ENCODE data around the gene FKBP15. TPM values are rescaled to one million over a fixed set of nuclear protein-coding genes. Genes with fewer than 3 reads are reported as not detected.

The FKBP15 gene
- total and polyA plus RNA-seq, 2 donors from 2014 or later = 11.0 to 34.8 TPM

DNA sequence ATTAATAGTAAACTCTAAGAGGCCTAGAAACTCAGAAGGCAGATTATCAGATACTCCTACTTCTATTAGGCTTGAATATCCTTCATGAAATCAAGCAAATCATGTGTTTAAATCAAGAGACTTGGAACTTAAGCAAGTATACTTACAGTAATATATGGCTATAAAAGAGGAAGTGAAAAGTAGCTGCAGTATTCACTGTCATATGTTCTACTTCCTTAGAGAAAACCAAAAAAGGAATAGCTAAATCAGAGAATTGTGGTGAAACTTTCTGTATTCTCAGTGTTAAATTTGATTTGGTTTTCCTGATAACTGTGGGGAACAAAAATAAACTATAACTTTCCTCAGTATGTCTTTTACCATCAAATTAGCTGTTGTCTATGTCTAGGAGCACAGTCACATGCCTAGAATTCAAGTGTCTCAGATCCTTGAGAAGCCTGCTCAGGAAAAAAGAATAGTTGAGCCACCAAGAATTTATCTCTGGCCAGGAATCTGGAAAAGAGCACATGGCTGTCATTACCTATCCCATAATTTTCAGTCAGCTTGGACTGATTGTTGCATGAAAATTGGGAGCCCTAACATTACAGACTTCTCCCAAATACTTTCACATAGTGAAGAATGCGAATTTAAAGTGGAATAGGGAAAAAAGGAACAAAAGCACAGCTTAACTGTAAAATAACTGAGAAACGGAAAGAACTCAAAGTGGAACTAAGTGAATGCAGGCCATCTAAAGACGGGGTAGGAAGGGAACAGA lies 1.7 kb downstream of the FKBP15 start:
- Histone ChIP-seq H3K27me3 (ENCODE audit: control insufficient read depth, insufficient read depth, low read length) (no peaks in the 10 kb centered on the region), H3K27ac (ENCODE audit: low read depth in 2 of 2, low read length in 2 of 2) (no peak overlapping the region), H3K36me3 (ENCODE audit: control insufficient read depth in 2 of 3, insufficient read depth in 3 of 3, low read length in 3 of 3) (no peaks in the 10 kb centered on the region), H3K4me1 (ENCODE audit: control insufficient read depth in 2 of 3, insufficient read depth in 2 of 3, low read depth in 1 of 3, low read length in 3 of 3) (peaks cover 4 to 21% (median 16%) of the 10 kb centered on the region in 3 donors), H3K9ac (ENCODE audit: low read length in 3 of 3) (no peak overlapping the region), H3K9me3 (ENCODE audit: control insufficient read depth in 2 of 3, insufficient read depth in 1 of 3, low read length in 3 of 3) (no peaks in the 10 kb centered on the region), H3K4me3 (ENCODE audit: low read length in 3 of 3) (no peak overlapping the region)
- DNase-seq (no peak), FAIRE-seq (no peak)
- TF ChIP-seq, protein P1, sequence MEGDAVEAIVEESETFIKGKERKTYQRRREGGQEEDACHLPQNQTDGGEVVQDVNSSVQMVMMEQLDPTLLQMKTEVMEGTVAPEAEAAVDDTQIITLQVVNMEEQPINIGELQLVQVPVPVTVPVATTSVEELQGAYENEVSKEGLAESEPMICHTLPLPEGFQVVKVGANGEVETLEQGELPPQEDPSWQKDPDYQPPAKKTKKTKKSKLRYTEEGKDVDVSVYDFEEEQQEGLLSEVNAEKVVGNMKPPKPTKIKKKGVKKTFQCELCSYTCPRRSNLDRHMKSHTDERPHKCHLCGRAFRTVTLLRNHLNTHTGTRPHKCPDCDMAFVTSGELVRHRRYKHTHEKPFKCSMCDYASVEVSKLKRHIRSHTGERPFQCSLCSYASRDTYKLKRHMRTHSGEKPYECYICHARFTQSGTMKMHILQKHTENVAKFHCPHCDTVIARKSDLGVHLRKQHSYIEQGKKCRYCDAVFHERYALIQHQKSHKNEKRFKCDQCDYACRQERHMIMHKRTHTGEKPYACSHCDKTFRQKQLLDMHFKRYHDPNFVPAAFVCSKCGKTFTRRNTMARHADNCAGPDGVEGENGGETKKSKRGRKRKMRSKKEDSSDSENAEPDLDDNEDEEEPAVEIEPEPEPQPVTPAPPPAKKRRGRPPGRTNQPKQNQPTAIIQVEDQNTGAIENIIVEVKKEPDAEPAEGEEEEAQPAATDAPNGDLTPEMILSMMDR (IDR thresholded peaks at IDR 0.05; ENCODE audit: borderline replicate concordance, extremely low read depth, insufficient read depth) = no peak
- intact Hi-C loops (cut with DNase I) = no loop called here

DNA sequence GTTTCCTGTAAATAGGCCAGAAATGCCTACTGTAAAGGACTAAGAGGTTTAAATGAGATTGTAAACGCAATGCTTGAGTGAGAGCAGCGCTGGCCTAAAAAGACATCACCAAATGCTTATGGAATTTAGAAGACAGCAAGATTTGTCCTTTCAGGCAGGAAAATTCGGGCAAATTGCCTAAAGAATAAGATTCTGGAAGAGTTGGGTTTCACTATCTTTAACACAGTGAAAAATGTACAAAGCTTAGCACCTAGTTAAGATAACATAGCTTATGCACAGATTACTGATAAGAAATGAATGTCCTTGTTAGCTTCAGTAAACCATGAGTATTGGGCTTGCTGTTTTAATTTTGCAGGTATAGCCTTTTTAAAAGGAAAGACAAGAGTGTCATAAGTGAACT lies 4.7 kb downstream of the FKBP15 start:
- Histone ChIP-seq H3K4me3 (ENCODE audit: low read length in 3 of 3) (no peak overlapping the region), H3K27ac (ENCODE audit: low read depth in 2 of 2, low read length in 2 of 2) (no peak overlapping the region), H3K9me3 (ENCODE audit: control insufficient read depth in 2 of 3, insufficient read depth in 1 of 3, low read length in 3 of 3) (no peaks in the 10 kb centered on the region), H3K36me3 (ENCODE audit: control insufficient read depth in 2 of 3, insufficient read depth in 3 of 3, low read length in 3 of 3) (no peaks in the 10 kb centered on the region), H3K27me3 (ENCODE audit: control insufficient read depth, insufficient read depth, low read length) (no peaks in the 10 kb centered on the region), H3K9ac (ENCODE audit: low read length in 3 of 3) (no peak overlapping the region), H3K4me1 (ENCODE audit: control insufficient read depth in 2 of 3, insufficient read depth in 2 of 3, low read depth in 1 of 3, low read length in 3 of 3) (peaks cover 0 to 15% (median 9%) of the 10 kb centered on the region in 3 donors)
- DNase-seq = no peak
- intact Hi-C loops (cut with DNase I) = no loop called here
- TF ChIP-seq, protein P1 (IDR thresholded peaks at IDR 0.05; ENCODE audit: borderline replicate concordance, extremely low read depth, insufficient read depth) = no peak
- FAIRE-seq = no peak

DNA sequence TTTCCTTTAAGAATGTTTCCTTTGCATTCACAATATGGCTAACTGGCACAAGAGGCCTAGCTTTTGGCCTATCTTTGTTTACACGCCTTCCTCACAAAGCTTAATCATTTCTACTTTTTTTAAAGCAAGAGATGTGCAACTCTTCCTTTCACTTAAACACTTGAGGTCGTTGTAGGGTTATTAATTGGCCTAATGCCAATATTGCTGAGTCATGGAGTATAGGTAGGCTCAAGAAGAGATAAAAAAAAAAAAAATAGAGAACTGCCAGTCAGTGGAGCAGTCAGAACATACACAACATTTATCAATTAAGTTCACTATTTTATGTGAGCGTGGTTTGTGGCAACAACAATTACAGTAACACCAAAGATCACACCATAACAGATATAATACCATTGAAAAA lies 5.9 kb downstream of the FKBP15 start:
- intact Hi-C loops (cut with DNase I) = no loop called here
- TF ChIP-seq, protein P1 (IDR thresholded peaks at IDR 0.05; ENCODE audit: borderline replicate concordance, extremely low read depth, insufficient read depth) = no peak
- H3K9me3 ChIP-seq (ENCODE audit: control insufficient read depth in 2 of 3, insufficient read depth in 1 of 3, low read length in 3 of 3) = no peaks in the 10 kb centered on the region

More for the DNA sequence above, 5.9 kb downstream of the FKBP15 start:
- H3K27ac ChIP-seq (ENCODE audit: low read depth in 2 of 2, low read length in 2 of 2) = no peak overlapping the region
- H3K36me3 ChIP-seq (ENCODE audit: control insufficient read depth in 2 of 3, insufficient read depth in 3 of 3, low read length in 3 of 3) = peaks cover 0 to 4% (median 4%) of the 10 kb centered on the region in 3 donors
- FAIRE-seq = no peak
- peaks cover 0 to 10% (median 9%) of the 10 kb centered on the region in 3 donors for H3K4me1 ChIP-seq (ENCODE audit: control insufficient read depth in 2 of 3, insufficient read depth in 2 of 3, low read depth in 1 of 3, low read length in 3 of 3)
- H3K4me3 ChIP-seq (ENCODE audit: low read length in 3 of 3) = no peak overlapping the region
- DNase-seq = no peak
- H3K9ac ChIP-seq (ENCODE audit: low read length in 3 of 3) = no peak overlapping the region
- H3K27me3 ChIP-seq (ENCODE audit: control insufficient read depth, insufficient read depth, low read length) = no peaks in the 10 kb centered on the region

All from kidney (tissue), 14 donors.